C4-2B (cell line): ENCODE data around the gene PIK3CG.

Experiments used
- CTCF ChIP-seq: fragments of 450-650 bp; conservative IDR thresholded peaks from 2 replicates; pipeline ENCODE4 v1.5.1; 2017; ENCODE audit warnings: mild to moderate bottlenecking
- ZFX ChIP-seq: fragments of 450-650 bp; IDR thresholded peaks from 2 replicates; pipeline ENCODE4 v1.6.1; 2017

- TF ChIP-seq CTCF (no peak), ZFX (no peak)
Measured at GRCh38 chr7:106836816-106837215, 28.3 kb upstream of the PIK3CG start.
